Superior temporal gyrus (tissue), 1 donor: Measurements from ENCODE around the gene HERPUD1.
A peak's percentile ranks its signal among the peaks of the same experiment; 100 is the strongest.

ENCODE experiments used
- DNase-seq: peaks from one replicate; pipeline ENCODE4 v3.0.0-alpha.2; 2016; ENCODE audit errors: extremely low spot score

Gene HERPUD1

GRCh38 chr16:56910654-56911539 lies 21.0 kb upstream of the HERPUD1 start:
- no peak for DNase-seq

- peak; percentile 24 for DNase-seq
Measured at GRCh38 chr16:56911771-56912571, 20.0 kb upstream of the HERPUD1 start.

GRCh38 chr16:56912746-56913708 lies 18.9 kb upstream of the HERPUD1 start:
- no peak for DNase-seq

DNA sequence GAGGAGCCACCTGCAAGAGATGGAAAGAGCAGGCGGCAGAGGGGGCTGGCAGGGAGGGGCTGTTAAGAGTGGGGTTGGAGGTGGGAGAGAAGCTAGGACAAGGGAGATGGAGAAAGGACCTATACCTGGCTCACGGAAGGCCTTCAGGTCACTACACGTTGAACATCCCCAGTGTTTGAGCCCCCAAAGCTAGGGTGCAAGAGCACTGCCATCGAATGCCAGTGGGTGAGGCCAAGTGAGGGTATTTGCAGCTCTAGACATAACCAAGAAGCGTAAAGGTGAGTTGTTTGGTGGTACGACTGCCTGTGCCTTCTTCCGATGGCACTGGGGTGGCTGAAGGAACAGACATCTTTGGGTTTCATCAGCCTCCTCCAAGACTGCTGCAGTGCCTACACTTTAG lies 17.0 kb upstream of the HERPUD1 start:
- no peak for DNase-seq

DNA sequence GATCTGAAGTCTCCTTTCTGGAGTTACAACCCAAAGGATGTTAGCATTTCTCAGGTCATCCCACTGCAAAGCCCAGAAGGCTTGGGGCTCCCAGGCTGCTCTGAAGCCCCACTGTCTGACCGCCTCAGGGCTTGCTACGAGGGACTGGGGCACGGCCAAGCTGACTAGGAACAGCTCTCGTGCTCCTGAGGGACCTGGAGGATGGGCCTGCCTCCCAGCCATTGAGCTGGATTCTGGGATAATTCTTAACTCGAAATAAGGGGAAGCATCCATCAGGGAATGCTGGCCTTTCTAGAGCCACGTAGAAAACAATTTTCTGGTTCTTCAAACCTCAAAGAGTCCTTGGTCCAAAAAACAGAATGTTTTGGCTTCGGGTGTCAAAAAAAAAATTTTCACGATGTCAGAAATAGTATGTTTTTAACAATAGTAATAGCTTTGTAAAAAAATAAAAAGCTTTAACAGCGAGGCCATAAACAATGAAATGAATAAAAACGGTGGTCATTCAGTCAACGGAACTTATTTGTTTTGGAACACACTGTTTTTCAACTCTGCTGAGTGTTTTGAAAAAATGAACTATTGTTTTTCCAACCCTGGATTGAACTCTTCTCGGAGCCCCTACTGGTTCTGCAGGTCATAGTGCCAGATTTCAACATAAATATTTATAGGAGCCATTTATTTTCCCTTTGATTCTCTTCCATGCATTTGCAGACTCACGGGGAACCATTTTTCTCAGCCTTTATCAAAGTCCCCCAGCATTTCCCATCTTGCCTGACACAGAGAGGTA lies 16.4 kb upstream of the HERPUD1 start:
- no peak for DNase-seq

DNA sequence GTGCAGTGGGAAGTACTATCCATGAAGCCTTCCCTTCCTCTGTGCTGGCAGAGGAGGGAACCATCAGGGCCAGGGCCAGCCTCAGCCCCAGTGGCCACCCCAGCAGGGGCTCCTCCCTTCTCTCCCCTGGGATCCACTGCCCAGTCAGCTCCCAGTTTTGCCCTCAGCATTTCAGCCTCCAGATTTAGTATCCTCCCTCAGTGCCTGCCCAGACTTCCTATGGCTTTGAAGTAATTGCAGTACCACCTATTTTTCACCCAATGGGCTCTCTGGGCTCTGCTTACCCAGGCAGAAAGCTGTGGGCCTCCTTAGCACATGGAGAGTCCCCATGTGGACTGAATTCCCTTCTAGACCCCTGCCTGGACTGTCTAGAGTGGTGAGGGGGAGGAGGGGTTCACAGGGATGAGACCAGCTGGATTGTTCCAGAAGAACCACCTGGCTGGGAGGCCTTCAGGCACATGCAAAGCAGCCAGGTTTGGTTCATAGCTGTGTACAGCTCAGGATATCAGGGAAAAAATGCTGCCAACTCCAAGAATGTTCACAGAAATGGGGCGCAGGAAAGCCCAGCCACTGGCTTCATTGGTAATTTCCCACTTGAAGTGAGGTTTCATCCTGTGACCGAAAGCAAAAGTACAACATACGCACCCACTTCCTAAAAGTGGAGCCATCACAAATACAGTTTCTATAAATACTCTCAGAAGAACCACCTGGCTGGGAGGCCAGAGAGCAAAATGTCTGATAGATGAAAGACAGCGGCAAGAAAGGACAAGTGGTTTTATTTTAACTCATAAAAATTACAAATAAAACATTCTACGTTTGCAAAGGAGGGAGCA lies 15.2 kb upstream of the HERPUD1 start:
- DNase-seq = no peak

GRCh38 chr16:56918467-56919012 lies 13.4 kb upstream of the HERPUD1 start:
- DNase-seq = no peak

GRCh38 chr16:56919099-56919800 lies 12.7 kb upstream of the HERPUD1 start:
- DNase-seq = no peak

GRCh38 chr16:56921571-56921970 lies 10.4 kb upstream of the HERPUD1 start:
- no peak for DNase-seq

DNA sequence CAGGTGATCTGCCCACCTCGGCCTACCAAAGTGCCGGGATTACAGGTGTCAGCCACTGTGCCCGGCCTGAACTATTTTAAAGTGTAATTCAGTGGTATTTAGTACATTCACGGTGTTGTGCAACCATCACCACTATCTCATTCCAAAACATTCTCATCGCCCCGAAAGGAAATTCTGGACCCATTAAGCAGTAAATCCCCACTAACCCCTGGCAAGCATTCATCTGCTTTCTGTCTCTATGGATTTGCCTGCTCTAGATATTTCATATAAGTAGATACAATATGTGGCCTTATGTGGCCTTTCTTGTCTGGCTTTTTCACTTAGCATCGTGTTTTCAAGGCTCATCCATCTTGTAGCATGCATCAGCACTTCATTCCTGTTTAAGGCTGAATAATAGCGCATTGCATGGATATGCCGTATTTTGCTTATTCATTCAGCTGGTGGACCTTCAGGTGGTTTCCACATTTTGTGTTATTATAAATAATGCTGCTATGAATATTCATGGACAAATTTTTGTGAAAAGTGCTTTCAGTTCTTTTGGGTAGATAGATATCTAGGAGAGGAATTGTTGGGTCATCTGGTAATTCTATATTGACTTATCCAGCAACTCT lies 8.4 kb upstream of the HERPUD1 start:
- no peak for DNase-seq

DNA sequence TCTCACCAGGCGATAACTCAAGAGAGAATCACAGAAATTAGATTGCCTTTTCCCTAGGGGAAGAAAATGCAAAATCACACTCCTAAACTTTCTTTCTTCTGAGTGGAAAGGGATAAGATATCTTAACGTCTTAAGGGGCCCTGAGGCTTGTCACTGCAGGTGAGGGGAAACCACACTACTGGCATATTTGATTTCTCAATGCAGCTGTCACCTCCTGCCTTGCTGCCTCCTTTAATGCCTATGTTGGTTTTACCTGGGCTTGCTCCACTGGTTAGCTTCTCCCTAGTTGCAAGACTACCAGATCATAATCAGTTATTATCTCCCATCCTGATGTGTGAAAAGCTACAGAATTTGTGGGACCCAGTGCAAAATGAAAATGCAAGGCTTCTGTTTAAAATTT lies 4.5 kb upstream of the HERPUD1 start:
- no peak for DNase-seq

DNA sequence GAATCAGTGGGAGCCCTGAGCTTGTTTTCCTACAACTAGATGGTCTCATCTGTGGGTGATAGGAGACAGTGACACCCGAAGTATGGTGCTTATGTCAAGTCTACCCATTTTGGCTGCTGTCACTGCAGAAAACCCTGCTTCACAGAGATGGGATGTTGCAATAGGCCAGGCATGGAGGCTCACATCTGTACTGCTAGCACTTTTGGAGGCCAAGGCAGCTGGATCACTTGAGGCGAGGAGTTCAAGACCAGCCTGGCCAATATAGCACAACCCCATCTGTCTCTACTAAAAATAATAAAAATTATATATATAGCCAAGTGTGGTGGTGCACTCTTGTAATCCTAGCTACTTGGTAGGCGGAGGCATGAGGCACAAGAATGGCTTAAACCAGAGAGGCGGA lies 2.3 kb upstream of the HERPUD1 start:
- no peak for DNase-seq

DNA sequence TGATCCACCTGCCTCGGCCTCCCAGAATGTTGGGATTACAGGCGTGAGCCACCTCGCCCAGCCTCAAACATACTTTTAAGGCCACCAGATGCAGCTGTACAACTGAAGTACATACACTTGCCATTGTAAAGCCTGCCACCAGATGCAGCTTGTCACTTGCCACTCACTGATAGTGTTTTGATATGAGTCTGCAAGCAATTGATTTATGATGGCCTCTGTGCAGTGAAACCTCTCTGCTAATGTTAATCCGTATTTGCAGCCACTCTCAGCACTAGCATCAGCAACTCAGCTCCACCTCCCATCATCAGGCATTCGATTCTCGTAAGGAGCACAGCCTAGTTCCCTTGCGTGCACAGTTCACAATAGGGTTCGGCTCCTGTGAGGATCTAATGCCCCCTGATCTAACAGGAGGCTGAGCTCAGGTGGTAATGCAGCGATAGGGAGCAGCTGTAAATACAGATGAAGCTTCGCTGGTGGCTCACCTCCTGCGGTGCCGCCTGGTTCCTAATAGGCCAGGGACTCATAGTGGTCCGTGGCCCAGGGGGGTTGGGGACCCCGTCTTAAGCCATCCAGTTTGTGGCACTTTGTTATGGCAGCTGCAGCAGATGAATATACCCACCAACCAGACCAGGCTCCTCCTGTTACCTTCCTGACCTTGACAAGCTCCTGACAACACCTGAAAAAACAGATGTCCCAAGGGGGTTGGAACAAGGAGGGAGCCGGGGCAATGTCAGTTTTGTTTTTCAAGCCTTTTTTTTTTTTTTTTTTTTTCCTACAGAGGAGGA lies 1.3 kb upstream of the HERPUD1 start:
- no peak for DNase-seq

GRCh38 chr16:56931271-56931891 lies 561 bp upstream of the HERPUD1 start:
- no peak for DNase-seq

DNA sequence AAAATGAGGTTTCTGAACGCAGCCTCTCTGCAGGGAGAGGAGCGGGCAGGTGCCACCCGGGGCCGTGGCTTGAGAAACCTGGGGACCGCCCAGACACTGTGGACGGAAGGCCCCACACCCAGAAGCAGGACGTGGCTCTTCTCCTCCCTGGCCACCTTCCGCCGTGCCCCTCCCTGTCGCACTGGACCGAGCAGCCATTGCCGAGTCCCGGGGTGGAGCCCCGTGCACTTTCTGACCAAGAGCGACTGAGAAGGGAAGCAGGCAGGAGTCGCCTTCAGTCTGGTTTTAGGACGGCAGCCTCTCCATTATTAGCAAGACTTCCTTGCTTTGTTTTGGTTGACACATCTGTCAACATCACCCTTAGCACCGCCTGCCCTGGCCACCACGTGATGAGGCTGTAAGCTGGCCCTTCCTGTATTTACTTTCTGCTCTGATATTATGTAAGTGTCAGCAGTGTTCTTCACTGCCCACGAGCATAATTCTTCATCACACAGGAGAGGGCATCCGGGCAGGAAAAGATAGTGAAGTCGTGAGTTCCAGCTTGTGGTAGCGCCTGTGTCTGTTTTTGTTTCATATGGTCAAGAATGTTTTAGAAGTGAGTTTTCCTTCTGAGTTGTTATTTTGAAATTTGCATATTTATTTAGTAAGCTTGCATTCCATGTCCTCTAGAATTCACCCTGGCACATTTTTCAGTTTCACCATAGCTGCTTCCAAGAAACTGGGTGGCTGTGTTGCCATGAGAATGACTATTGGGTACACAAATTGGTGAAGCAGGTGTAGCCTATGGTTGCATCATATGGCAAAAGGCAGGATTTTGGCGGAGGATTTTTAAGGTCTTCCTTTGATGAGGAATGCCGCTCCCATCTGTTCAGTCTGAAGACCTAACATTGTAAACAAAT lies 1.0 kb downstream of the HERPUD1 start:
- peak; percentile 87 for DNase-seq

DNA sequence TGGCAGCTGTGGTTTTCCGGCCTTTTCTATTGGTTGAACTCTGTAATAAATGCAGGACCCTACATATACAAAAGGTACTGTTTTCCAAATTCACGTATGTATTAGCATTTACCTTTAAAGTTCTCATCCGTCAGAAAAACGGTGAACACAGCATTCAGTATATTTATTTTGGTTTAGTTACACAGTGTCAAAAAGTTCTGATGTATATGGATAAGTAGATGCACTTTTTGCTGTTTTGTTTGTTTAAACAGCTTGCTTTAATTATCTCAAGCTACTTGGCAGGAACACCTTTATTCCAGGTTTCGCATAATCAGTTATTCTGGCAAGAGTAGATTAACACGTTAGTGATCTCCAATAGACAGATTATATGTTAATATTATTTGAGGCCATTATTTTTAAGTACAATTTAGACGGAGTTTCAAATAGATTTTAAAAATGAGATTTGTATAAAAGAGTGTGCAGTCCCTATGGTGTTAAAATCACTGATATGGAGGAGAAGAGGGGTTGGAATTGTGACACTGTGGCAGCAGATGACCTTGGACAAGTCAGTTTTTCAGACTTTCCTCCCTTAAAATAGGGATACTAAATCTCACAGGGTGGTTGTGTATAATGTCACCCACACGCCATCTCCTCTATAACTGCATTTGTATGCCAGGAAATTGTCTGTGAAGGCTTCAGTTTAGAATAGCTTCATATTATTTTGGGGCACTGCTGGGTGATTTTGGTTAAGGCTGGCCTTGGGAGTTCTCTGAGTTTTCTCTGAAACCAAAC lies 2.1 kb downstream of the HERPUD1 start:
- no peak for DNase-seq
